Amniotic stem cell (primary cell): ENCODE measurements around the gene CPZ.
"Not testable (repeated sequence)": the region's sequence is repeated elsewhere in the genome, so short reads cannot be mapped to it uniquely, and the experiment has no call there.

Experiments
- DNase-seq: peaks from one replicate; lab custom pipeline; 2025; lab: John Stamatoyannopoulos, UW

The CPZ gene

GRCh38 chr4:8557151-8558076 lies 35.2 kb upstream of the CPZ start:
- no peak for DNase-seq

DNA sequence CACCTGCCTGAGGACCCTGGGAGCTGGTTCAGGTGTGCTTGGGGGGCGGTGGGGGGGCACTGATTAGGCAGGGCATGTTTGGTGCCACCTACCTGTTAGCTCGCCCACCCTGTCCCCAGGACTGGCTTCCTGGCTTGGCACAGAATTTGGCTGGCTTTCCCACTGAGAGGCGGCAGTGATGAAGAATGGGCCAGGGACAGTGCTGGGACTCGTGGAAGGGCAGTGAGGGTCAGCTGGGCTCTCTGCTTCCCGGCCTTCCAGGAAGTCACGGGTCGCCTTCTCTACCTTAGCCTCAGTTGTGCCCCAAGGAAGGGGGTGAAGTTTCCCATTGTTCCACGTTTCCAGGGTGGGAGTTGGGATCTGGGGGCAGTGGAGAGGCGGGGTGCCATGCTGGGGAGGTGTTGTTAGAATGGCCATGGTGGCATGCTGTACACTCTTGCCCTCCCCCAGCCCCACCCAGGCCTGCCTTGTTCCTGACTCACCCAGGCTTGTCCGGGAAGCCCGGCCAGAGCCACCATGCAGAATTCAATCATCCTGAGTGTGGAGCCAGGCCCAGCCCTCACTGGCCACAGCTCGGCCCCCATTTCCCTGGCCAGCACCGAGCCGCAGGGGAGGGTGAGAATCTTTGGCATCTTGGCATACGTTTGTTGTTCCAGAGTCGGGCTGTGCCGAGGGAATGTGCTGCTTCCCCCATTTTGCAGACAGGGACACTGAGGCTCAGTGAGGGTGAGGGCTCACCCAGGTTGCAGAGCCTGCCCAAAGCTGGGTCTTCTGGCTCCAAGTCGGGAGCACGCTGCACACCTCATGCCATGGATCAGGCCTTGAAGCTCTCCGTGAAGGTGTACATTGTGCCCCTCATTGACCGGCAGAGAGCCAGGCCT lies 34.2 kb upstream of the CPZ start:
- DNase-seq: no peak

DNA sequence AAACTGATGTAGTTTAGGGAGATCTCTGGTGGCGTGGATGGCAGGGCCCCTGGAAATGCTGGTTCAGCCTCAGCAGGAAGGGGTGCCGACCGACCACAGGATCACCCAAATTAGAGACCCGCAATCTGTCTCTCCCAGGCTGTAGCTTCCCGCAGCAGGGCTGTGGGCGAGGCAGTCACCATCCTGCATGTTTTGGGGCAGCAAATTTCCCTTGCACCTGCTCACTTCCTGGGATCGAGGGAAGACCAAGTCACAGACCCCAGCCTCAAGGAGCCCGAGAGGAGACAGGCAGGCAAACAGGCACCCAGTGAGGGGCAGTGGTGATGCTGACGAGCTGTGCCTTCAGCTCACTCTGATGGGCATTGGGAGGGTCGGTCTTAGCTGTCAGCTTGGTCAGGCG lies 33.6 kb upstream of the CPZ start:
- no peak for DNase-seq

GRCh38 chr4:8559524-8560264 lies 32.9 kb upstream of the CPZ start:
- DNase-seq: no peak

GRCh38 chr4:8560265-8561047 lies 32.1 kb upstream of the CPZ start:
- no peak for DNase-seq

- DNase-seq: no peak
These were observed 28.0 kb upstream of the CPZ start for GRCh38 chr4:8564595-8564994.

DNA sequence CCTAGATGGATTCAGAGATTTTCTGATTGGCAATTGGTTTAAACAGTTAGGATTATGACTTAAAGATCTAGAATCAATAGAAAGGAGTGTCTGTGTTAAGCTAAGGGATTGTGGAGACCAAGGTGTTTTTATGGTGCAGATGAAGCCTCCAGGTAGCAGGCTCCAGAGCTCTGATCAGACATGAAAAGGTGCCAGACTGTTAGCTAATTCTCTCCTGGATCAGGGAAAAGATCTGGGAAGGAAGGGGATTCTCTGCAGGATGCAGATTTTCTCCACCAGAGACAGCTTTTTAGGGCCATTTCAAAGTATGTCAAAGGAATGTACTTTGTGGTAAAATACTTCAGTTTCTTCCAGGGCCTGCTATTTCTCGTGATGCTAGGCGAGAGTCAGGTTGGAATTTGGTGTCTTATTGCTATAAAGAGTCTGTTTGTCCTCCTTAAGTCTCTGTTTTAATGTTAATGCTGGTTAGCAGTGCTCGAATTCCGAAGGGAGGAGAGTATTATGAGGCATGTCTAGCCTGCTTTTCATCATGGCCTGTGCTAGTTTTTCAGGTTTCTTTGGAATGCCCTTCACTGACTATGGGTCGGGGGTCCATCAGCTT lies 24.4 kb upstream of the CPZ start:
- DNase-seq: no peak

GRCh38 chr4:8570201-8570600 lies 22.4 kb upstream of the CPZ start:
- no peak for DNase-seq

GRCh38 chr4:8571702-8572685 lies 20.6 kb upstream of the CPZ start:
- DNase-seq: no peak

DNA sequence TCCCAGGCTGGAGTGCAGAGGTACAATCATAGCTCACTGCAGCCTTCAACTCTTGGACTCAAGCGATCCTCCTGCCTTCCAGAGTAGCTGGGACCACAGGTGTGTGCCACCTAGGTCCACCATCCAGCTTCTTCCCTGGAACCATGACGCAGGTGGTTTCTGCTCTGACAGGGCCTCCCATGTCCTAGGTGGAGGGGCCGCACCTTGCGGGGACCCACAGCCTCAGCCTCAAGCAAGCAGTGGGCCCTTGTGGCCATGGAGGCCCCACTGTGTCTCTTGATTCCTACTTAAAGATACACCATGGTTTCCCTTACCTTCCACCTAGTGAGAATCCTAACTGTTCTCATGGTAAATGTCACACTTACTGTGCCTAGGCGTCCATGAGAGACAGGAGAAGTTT lies 19.3 kb upstream of the CPZ start:
- no peak for DNase-seq

DNA sequence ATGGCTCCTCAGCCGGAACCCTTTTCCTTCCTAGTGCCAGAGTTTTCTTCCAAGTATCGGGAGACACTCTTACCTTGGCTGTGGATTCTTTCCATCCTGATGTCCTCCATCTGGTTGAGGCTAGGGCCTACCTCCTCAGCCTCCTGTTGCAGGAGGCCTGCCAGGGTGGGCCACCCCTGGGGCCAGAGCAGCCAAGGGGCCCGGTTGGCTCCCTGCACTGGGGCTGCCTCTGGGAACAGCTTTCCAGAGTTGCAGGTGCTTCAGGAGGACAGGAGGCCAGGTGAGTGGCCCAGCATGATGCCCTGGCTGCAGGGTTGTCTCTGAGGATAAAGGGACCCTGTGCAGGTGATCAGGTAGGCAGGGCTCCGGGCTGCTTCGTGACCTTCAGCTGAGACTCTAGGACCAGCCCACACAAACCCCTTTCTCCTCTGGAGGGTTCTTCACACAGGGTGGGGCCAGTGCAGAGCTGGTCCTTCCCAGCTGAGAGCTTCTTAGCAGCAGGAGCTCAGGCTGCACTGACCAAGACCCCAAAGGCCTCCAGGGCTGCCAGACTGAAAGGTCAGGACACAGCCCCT lies 17.7 kb upstream of the CPZ start:
- DNase-seq: no peak

- no peak for DNase-seq
These were observed 17.1 kb upstream of the CPZ start for GRCh38 chr4:8575457-8575856.

- DNase-seq: not testable (repeated sequence)
These were observed 16.0 kb upstream of the CPZ start for GRCh38 chr4:8576591-8576990.

GRCh38 chr4:8577046-8577445 lies 15.5 kb upstream of the CPZ start:
- DNase-seq: no peak

- no peak for DNase-seq
These were observed 14.6 kb upstream of the CPZ start for GRCh38 chr4:8577972-8578371.

DNA sequence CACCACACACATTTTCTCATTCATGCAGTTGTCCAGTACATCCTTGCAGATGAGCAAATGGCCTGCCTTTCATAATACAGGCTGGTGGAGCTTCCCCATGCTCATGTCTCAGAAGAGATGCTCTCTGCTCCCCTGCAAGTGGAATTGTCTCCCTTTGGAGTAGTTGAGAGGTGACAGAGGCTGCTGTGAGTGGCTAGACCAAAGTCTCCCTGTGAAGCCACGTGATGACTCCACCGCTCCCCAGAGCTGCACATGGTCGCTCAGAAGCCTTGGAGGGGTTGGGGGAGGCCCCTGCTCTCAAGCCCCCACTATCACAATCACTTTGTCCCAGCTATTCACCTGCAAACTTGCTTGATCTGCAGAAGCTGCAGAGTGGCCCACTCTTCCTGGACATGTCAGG lies 13.8 kb upstream of the CPZ start:
- no peak for DNase-seq

DNA sequence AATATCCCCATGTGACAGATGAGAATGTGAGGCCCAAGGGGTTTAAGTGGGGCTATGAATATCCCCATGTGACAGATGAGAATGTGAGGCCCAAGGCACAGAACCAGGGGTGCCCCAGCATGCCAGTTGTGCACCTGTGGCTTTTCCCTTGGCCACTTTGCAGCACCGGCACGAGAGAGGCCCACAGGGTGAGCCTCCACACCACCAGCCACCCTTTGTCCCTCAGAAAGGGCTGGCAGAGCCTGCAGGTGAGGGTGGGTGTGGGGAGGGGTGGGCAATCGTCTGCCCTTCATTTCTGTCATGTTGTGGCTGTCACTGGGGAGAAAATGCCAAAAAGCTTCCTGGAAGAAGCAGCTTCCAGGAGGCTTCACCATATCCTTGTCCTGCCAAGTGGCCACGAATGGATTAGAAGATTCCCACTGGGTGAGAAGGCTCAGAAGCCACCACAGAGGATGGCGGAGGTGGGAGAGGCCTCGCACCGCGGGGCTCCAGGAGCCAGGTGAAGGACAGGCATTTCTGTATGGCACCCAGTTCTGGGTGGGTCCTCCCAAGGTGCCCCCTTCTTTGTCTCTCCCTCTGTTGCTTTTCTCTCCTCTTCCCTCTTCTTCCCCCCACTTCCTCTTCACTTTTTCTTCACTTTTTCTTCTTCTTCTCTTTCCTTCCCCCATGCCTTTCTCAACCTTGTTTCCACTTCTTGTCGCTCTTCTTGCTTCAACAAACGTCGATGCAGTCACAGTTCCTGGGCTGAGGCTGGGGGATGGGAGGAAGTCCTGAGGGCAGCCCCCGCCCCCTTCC lies 12.8 kb upstream of the CPZ start:
- no peak for DNase-seq

DNA sequence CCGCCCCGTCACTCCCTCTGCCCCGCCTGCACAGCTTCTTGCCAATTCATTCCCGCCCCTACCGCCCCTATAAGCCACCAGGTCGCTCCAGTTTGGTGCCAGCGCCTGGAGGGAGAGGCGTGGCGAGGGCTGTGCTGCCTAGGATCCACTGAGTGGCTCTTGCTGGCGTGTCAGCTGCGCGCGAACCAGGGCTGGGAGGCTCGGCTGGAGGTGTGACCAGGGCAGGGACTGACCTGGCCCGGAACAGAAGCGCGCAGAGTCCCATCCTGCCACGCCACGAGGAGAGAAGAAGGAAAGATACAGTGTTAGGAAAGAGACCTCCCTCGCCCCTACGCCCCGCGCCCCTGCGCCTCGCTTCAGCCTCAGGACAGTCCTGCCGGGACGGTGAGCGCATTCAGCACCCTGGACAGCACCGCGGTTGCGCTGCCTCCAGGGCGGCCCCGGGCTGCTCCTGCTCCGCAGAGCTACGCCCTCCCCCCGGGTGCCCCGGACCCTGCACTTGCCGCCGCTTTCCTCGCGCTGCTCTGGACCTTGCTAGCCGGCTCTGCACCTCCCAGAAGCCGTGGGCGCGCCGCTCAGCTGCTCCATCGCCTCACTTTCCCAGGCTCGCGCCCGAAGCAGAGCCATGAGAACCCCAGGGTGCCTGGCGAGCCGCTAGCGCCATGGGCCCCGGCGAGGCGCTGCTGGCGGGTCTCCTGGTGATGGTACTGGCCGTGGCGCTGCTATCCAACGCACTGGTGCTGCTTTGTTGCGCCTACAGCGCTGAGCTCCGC lies 12.1 kb upstream of the CPZ start, which contains the start of gene GPR78:
GPR78 (plus strand) TSS at position 72 of the 773 bp plus-strand sequence; CDS start at position 663, 591 bp downstream.
- DNase-seq: no peak
